GM12892 (cell line): Measurements from ENCODE around the gene RRAGC.

Experiments
- POLR2AphosphoS5 ChIP-seq: IDR thresholded peaks from 2 replicates; pipeline ENCODE4 v1.6.1; 2011; ENCODE audit warnings: low read depth, low read length, control low read depth
- TAF1 ChIP-seq: IDR thresholded peaks from 2 replicates; pipeline ENCODE4 v1.6.1; 2011; ENCODE audit warnings: low read depth, mild to moderate bottlenecking, control low read depth, low read length, borderline replicate concordance

GRCh38 chr1:38826886-38827285, 32.7 kb downstream of the RRAGC start:
- TF ChIP-seq POLR2AphosphoS5 (no peak), TAF1 (no peak)
